HEK293 (cell line): ENCODE measurements around the gene PAF1.

Source experiments
- ZNF155 ChIP-seq: fragments of 450-650 bp; formaldehyde crosslinking; IDR thresholded peaks from 2 replicates; pipeline ENCODE4 v1.5.1; 2016; ENCODE audit warnings: missing biosample characterization, missing genetic modification characterization
- ZNF324 ChIP-seq: fragments of 450-650 bp; formaldehyde crosslinking; IDR thresholded peaks from 2 replicates; pipeline ENCODE4 v1.5.1; 2016; ENCODE audit warnings: missing biosample characterization, missing genetic modification characterization
- ZNF558 ChIP-seq: fragments of 450-650 bp; formaldehyde crosslinking; IDR thresholded peaks from 2 replicates; pipeline ENCODE4 v1.5.1; 2016; ENCODE audit warnings: missing biosample characterization, missing genetic modification characterization

DNA sequence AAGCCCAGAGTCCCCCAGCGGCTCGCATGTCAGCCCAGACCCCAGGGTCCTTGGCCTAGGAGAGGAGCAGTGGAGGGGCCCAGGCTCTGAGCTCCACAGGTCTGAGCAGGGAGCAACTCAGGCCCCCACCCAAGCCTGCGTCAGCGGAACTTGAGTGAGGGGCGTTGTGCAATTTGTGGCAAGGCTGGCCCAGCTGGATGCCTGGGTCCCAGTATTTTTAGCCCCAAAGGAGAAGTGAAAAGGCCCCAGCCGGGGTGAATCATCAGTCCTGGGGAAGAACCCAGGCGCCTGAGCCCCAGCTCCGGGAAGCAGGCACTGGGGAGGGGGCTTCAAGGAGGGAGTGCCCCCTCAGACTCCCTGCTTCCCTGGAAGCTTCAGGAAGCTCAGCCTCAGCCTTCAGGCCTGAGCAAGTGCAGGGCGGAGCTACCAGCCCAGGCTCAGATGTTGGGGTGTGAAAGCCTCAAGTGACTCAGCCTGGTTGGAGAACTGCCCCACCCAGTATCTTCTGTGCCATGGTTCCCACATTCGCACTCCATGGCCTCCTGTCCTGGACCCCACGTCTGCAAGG lies 7.5 kb upstream of the PAF1 start:
- TF ChIP-seq ZNF155 (tag by site-specific recombination) (no peak), ZNF324 (tag by site-specific recombination) (no peak), ZNF558 (tag by site-specific recombination) (no peak)
